ENCODE data around the gene TXNRD2.

GRCh38 chr22:19928207-19928606, 13.4 kb downstream of the TXNRD2 start:
- no peak for TF ChIP-seq POLR2A (IDR thresholded peaks at IDR 0.05; ENCODE audit: low read depth, low read length)
- TF ChIP-seq CTCF (IDR thresholded peaks at IDR 0.05 in 2 of 3, conservative IDR thresholded peaks at IDR 0.05 in 1 of 3; ENCODE audit: control insufficient read depth in 2 of 3, extremely low read depth in 1 of 3, insufficient read depth in 1 of 3, low read depth in 3 of 3, low read length in 3 of 3), result no peak
- no peak for TF ChIP-seq NFIC (IDR thresholded peaks at IDR 0.05; ENCODE audit: low read depth, low read length)
- TF ChIP-seq CBFB (IDR thresholded peaks at IDR 0.05; ENCODE audit: low read depth), result no peak
- TF ChIP-seq CEBPB (IDR thresholded peaks at IDR 0.05; ENCODE audit: borderline replicate concordance in 1 of 2, low read depth in 2 of 2, low read length in 2 of 2), result no peak
- no peak for TF ChIP-seq E2F8 (IDR thresholded peaks at IDR 0.05; ENCODE audit: low read depth, partially characterized antibody)
- no peak for TF ChIP-seq NR2C2 (IDR thresholded peaks at IDR 0.05; ENCODE audit: borderline replicate concordance, control insufficient read depth, insufficient read length, low read depth)
- no peak for TF ChIP-seq SMC3 (IDR thresholded peaks at IDR 0.05; ENCODE audit: borderline replicate concordance, low read length)
- TF ChIP-seq, protein P1, sequence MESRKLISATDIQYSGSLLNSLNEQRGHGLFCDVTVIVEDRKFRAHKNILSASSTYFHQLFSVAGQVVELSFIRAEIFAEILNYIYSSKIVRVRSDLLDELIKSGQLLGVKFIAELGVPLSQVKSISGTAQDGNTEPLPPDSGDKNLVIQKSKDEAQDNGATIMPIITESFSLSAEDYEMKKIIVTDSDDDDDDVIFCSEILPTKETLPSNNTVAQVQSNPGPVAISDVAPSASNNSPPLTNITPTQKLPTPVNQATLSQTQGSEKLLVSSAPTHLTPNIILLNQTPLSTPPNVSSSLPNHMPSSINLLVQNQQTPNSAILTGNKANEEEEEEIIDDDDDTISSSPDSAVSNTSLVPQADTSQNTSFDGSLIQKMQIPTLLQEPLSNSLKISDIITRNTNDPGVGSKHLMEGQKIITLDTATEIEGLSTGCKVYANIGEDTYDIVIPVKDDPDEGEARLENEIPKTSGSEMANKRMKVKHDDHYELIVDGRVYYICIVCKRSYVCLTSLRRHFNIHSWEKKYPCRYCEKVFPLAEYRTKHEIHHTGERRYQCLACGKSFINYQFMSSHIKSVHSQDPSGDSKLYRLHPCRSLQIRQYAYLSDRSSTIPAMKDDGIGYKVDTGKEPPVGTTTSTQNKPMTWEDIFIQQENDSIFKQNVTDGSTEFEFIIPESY (IDR thresholded peaks at IDR 0.05), result no peak
- no peak for TF ChIP-seq BHLHE40 (IDR thresholded peaks at IDR 0.05; ENCODE audit: borderline replicate concordance in 1 of 2, low read depth in 2 of 2, low read length in 1 of 2)
- no peak for TF ChIP-seq MXI1 (IDR thresholded peaks at IDR 0.05; ENCODE audit: low read depth, low read length)
